ENCODE results near the gene CFDP1.

Gene CFDP1

GRCh38 chr16:75246504-75247205 is 186.6 kb downstream of the CFDP1 start:
- H3K27ac ChIP-seq (ENCODE audit: low read depth, low read length) = peak overlapping the region; percentile 91
- no peak overlapping the region for H3K9ac ChIP-seq (ENCODE audit: low read depth, low read length)
- H3K27me3 ChIP-seq (ENCODE audit: control insufficient read depth, insufficient read depth, low read length) = no peaks in the 10 kb centered on the region
- peaks cover 21% of the 10 kb centered on the region for H3K36me3 ChIP-seq (ENCODE audit: control insufficient read depth, insufficient read depth, low read length)
- H3K4me3 ChIP-seq (ENCODE audit: low read depth, low read length) = no peak overlapping the region
- H3K9me3 ChIP-seq (ENCODE audit: control insufficient read depth, insufficient read depth, low read length) = no peaks in the 10 kb centered on the region
- H3K4me1 ChIP-seq (ENCODE audit: control insufficient read depth, insufficient read depth, low read length) = peaks cover 37% of the 10 kb centered on the region

- Histone ChIP-seq H3K9me3 (ENCODE audit: control insufficient read depth, insufficient read depth, low read length) (no peaks in the 10 kb centered on the region), H3K9ac (ENCODE audit: low read depth, low read length) (peak overlapping the region; percentile 57), H3K36me3 (ENCODE audit: control insufficient read depth, insufficient read depth, low read length) (peaks cover 37% of the 10 kb centered on the region), H3K4me3 (ENCODE audit: low read depth, low read length) (no peak overlapping the region), H3K27me3 (ENCODE audit: control insufficient read depth, insufficient read depth, low read length) (no peaks in the 10 kb centered on the region), H3K27ac (ENCODE audit: low read depth, low read length) (peak overlapping the region; percentile 91), H3K4me1 (ENCODE audit: control insufficient read depth, insufficient read depth, low read length) (peaks cover 35% of the 10 kb centered on the region)
Measured at GRCh38 chr16:75244844-75245758, 188.2 kb downstream of the CFDP1 start.

- Histone ChIP-seq H3K27ac (ENCODE audit: low read depth, low read length) (peak overlapping the region; percentile 91), H3K36me3 (ENCODE audit: control insufficient read depth, insufficient read depth, low read length) (peaks cover 43% of the 10 kb centered on the region), H3K9me3 (ENCODE audit: control insufficient read depth, insufficient read depth, low read length) (no peaks in the 10 kb centered on the region), H3K9ac (ENCODE audit: low read depth, low read length) (peak overlapping the region; percentile 4; the same call in 1 of the 2 replicates), H3K27me3 (ENCODE audit: control insufficient read depth, insufficient read depth, low read length) (no peaks in the 10 kb centered on the region), H3K4me1 (ENCODE audit: control insufficient read depth, insufficient read depth, low read length) (peaks cover 28% of the 10 kb centered on the region), H3K4me3 (ENCODE audit: low read depth, low read length) (no peak overlapping the region)
Measured at GRCh38 chr16:75244225-75244809, 189.0 kb downstream of the CFDP1 start.

All from HUES48 (cell line).